ENCODE measurements around the gene TRAPPC4.
A peak's percentile ranks its signal among the peaks of the same experiment; 100 is the strongest.
"Not testable (repeated sequence)": the region's sequence is repeated elsewhere in the genome, so short reads cannot be mapped to it uniquely, and the experiment has no call there.

The TRAPPC4 gene

DNA sequence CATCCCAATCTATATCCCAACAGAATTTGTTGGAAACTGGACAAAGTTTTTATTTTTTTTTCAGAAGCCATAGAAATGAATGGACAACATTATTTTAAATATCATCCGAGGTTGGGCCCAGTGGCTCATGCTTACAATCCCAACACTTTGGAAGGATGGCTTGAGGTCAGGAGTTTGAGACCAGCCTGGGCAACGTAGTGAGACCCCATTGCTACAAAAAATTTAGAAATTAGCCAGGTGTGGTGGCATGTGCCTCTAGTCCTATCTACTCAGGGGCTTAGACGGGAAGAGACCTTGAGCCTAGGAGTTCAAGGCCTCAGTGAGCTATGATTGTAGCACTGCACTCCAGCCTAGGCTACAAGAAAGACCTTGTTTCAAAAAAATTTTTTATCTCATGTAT, 16.2 kb downstream of the TRAPPC4 start:
- no peak for DNase-seq

DNA sequence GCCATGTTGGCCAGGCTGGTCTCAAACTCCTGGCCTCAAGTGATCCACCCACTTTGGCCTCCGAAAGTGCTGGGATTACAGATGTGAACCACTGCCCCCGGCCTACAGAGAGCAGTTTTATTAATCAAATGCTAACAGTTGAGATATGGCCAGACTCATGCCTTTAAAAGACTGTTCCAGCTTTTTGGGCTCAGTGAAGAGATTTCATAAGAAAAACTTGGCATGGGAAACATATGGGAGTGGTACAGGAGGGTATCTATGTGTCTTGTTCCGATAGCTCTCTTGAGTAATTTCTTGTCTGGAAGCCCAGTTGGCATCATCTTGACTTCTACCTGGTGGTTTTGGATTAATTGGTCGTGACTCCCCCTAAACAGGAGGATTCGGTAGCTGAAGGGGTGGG, 20.3 kb downstream of the TRAPPC4 start:
- no peak for DNase-seq

DNA sequence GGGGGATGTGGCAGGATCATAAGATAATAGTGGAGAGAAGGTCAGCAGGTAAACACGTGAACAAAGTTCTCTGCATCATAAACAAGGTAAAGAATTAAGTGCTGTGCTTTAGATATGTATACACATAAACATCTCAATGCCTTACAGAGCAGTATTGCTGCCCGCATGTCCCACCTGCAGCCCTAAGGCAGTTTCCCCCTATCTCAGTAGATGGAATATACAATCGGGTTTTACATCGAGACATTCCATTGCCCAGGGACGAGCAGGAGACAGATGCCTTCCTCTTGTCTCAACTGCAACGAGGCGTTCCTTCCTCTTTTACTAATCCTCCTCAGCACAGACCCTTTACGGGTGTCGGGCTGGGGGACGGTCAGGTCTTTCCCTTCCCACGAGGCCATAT, 20.9 kb downstream of the TRAPPC4 start:
- DNase-seq, result not testable (repeated sequence)

DNA sequence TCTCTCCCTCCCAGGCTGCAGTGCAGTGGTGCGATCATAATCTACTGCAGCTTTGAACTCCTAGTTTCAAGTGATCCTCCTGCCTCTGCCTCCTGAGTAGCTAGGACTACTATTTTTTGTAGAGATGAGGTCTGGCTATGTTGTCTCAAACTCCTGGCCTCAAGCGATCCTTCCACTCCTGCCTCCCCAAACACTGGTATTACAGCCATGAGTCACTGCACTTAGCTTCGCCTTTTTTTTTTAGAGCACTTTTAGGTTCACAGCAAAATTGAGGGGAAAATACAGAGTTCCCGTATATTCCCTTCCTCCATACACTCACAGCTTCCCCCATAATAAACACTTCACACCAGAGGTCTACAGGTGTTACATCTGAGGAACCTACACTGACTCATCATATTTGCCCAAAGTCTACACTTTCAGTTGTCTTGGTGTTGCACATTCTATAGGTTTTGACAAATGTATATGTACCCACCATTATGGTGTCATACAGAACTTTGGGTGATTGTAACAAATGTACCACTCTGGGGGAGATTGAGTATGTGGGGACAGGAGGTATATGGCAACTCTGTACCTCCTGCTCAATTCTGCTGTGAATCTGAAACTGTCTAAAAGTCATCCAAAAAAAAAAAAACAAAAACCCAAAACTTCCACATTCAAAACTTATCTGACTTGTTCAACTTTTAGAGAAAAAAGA, 23.4 kb downstream of the TRAPPC4 start:
- no peak for DNase-seq

DNA sequence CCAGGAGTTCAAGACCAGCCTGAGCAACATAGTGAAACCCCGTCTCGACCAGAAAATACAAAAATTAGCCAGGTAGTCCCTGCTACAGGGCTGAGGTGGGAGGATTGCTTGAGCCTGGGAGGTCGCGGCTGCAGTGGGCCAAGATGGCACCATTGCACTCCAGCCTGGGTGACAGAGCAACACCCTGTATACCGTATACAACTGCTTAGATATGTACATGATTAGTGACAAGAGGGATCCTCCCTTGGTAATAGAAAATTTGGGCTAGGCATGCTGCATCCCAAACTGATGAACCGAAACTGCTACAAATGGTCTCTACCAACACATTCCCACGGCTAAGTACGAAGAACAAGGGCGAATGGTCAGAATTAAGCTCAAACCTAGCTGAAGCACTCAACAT, 24.4 kb downstream of the TRAPPC4 start:
- DNase-seq, result no peak

DNA sequence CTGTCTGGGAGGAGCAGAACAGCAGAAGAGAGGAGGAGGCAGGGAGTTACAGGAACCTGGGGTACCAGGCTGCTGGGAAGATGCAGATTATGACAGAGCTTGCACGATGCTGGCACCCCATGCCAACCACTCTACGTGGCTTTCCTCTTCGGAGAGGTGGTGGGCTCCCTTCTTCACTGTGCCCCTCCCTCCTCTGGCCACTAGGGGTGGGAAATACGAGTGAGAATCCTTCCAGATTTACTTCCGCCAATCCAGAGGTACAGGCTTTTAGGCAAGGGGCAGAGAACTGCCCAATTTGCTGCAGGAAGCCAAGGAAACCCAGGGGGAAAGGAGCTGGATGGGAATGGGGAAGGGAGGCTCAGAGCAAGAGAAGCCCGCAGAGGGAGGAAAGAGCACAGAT, 26.1 kb downstream of the TRAPPC4 start:
- DNase-seq, result no peak

DNA sequence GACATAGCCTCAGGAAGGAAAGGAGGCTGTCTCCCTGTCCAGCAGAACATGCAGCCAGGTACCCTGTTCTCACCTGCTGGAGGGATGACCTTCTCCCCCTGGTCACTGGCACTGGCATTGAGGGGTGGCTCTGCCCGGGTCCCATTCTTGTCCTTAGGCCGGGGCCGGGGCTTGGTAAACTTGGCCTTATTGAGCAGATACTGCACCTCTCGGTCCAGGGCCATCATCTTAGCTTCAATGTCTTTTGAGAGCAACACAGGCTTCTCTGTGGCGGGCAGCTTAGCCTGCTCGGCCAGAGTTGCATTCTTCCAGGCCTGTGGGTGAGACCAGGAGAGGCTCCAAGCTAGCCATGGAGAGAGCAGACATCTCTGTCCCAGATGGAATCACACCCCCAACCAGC, 27.9 kb downstream of the TRAPPC4 start:
- no peak for DNase-seq

DNA sequence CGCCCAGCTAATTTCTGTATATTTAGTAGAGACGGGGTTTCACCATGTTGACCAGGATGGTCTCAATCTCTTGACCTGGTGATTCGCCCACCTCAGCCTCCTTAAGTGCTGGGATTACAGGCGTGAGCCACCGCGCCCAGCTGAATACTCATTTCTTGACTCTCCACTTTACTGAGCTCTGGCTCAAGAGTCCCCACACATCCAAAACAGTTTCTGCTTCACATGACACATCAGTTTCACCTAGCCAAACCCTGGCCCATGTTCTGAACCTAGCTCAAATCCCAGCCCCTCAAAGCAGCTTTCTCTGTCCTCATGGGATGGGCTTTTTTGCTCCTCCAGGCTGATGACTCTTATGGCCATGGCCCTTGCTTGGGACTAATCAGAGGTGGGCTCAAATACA, 28.6 kb downstream of the TRAPPC4 start:
- DNase-seq, result no peak

DNA sequence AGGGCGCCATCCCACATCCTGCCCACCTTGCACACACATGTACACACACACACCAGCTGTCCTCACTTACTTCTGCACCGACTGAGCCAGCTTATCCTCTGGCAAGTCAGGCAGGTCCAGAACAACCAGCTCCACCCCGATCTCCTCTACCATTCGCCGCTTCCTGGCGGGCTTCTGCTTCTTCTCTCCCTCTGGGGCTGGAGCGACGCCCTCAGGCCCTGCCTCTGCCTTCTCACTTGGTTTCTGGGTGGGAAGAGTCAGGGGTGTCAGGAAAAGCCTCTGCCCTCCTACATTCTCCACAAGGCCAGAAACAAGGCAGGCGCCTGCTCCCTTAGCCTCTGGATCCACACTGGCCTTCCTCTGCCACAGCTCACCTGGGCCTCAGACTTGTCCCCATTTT, 30.1 kb downstream of the TRAPPC4 start:
- DNase-seq, result no peak

DNA sequence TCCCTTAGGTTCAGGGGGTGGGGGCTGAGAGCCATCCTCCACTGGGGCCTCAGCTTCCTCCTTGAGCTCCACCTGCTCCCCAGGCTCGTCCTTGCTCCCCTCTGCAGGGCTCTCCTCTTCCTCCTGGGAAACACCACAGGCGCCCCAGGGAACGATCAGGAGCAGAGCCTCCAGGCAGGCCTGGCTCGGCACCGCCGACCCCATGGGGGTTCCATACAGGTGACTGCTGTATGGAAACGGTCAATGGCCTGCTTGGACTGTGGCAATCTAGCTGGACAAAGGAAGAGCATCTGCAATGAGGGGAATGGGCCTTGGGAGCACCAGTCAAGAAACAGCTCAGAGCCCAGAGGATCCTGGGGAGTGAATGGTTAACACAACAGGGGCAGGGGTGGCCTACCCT, 30.5 kb downstream of the TRAPPC4 start:
- no peak for DNase-seq

DNA sequence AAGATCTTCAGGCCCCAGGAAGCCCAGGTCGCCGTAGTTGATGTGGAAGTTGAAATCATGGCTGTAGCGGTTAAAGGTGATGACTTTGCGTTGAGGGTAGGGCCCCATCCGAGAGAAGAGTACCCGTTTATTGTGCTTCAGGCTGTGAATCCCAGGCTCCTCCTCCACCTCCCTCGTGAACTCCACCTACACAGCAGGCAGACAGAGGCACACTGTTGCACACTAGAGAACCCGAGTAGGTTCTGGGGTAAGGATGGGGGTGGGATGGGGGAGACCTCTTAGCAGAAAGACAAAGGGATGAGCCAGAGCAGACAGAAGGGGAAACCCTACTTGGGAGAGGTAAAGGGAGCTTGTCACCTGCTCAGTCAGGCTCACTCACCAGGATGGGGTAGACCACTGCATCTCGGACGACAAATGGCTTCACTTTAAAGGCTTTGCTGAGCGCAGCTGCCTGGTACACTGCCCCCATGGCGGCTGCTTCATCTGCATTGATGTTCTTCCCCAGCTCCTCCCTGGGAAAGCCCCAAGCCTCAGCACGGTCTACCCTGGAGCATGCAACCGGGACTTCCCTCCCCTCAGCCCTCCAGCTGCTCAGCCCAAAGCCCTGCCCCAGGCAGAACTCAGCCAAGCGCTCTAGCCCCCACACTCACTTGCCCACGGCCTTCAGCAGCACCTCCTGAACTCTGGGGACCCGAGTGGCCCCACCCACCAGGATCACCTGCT, 33.0 kb downstream of the TRAPPC4 start:
- DNase-seq, result no peak

DNA sequence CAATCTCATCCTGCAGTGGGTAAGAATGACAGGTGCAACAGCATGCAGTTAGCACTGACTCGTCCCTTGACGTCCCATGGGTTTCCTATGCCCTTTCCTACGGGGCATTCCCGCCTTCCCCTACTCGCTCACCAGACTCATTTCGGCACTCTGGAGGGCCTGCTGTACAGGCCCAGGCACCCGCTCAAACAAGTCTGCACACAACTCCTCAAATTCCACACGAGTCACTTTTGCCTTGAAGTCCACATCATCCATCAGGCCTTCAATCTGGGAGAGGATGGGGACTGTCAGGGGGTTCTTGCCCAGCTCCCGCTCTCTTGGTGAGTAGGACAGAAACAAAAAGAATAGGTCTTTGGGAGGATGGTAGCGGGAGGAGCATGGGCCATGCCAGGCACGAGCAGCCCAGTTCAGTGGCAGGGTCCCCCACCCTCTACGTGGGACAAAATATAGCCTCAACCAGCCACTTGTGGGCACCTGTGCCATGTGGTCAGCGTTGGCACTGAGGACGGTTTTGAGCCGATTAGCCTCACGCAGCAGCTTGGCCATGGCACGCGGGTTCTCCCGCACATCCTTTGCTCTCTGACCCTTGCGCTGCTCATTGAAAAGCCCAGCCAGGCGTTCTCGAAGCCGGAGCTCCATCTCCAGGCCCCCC, 33.7 kb downstream of the TRAPPC4 start:
- no peak for DNase-seq

DNA sequence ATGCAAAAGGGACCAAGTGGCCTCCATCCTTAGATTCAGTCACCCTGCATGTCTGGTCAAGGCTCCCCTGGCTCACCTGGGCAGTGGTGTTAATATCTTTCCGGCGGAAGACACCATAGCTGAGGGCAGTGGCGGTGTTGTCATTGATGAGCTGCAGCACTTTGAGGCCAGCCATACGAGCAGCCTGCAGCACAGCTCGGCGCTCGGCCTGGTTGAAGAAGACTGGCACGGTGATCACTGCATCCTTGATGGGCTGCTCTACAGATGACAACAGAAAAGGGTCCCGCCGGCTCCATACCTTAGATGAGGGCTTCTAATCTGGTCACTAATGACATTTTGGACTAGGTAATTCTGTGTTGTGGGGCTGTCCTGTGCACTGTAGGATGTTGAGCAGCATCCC, 35.9 kb downstream of the TRAPPC4 start:
- DNase-seq, result no peak

DNA sequence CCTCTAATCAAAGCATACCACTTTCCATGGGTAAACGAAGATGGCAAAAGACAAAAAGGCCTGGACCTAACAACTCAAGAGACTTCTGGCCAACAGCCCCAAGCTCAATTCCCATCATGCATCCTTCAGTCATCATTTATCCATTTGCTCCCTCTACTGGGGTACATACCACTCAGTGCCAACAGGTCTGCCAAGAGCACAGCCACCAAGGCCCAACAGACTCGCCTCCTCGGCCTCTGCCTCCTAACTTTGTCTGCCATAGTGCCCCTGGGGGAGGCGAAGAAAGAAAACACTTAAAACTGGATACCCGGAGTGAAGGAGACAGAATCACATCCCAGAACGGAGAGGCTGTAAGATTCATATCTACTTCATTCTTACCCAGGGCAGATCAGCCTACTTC, 37.3 kb downstream of the TRAPPC4 start:
- no peak for DNase-seq

DNA sequence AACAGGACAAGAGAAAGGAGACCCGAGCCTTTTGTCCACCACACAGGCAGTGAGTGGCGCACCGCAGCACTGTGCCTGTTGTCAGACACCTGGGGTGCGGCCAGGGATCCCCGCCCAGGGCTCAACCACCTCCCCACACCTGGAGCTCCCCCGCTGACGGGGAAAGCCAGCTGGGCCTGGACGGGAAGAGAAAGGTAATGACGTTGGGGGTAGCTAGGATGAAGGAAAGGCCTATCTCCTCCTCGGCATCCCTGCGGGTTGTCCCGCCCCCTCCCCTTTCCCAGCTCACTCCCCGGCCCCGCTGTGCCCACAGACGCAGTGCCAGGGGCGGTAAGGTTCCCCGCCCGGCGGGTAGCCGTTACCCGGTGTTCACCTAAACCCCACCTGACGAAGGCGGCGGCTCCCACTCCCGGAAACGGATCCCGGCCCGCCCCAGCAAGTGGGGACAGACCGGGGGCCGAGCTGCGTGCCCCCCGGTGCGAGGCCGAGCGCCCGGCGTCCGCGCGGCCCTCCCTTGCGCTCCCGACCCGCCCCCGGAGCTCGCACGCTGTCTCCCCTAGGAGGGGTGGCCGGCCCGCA, 37.9 kb downstream of the TRAPPC4 start:
- DNase-seq, result peak; percentile 58

DNA sequence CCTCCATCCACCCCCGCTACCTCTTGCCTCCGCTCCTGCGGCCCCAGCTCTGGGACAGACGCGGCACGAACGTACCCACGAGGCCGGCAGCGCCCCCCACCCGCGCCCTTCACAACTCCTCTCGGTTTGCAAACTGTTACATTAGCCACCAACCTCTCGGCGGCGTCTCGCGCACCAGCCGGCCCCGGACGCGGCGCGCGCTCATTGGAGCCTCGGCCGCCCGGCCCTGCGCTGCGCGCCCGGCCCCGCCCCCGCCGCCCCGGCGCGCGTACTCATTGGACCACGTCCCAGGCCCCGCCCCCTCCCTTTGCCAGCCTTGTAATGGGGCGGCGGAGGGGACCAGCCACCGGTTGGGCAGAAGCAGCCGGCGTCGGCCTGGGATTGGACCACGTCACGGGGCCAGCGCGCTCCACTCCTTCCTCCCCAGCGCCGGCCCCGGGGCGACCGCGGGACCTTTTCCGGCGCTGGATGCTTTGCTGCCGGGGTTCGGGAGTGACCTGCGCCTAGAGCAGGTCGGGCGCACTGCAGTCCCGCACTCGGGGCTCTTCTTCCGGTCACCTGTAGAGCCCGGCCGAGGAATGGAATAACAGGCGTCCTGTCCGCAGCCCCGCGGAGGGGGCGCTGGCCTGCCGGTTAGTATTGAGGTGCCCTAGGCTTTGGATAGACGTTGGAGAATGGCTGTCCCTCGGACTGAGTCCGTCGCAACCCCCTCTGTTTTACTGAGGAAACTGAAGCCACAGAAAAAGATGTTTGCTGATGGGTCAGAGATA, 38.6 kb downstream of the TRAPPC4 start, which contains the start of gene HYOU1:
Gene HYOU1 (minus strand): TSS at position 206 of the 770 bp plus-strand sequence. CDS start 1,045 bp downstream, outside the sequence.
- peak; percentile 98 for DNase-seq

DNA sequence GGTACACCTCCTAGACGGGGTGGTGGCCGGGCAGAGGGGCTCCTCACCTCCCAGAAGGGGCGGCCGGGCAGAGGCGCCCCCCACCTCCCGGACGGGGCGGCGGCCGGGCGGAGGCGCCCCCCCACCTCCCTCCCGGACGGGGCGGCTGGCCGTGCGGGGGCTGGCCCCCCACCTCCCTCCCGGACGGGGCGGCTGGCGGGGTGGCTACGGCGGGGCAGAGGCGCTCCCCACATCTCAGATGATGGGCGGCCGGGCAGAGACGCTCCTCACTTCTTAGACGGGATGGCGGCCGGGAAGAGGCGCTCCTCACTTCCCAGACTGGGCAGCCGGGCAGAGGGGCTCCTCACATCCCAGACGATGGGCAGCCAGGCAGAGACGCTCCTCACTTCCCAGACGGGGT, 40.6 kb downstream of the TRAPPC4 start:
- not testable (repeated sequence) for DNase-seq

DNA sequence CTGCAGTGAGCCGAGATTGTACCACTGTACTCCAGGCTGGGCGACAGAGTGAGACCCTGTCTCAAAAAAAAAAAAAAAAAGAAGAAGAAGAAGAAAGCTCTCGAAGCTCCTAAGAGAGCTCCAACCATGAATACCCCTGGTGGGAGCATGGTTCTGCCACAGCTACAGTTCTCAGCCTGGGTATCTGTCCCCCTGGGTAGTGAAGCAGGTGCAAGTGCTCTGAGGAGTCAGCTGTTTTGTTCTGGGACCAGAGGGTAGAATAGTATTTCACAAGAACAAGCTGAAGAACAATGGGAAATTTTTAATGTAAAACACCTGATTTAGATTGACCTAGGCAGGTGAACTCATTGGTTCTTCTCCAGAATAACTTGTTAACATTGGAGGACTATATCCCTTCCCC, 42.7 kb downstream of the TRAPPC4 start:
- DNase-seq, result no peak

DNA sequence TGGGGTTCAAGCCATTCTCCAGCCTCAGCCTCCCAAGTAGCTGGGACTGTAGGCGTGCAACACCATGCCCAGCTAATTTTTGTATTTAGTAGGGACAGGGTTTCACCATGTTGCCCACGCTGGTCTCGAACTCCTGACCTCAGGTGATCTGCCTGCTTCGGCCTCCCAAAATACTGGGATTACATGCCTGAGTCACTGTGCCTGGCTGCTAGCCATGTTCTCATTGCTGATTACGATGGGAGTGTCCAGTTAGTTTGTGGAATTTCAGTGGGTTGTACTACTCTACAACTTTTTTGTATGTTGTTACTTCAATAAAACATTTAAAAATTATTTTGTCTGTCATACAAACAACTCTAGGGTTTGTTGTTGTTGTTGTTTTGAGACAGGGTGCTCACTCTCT, 44.2 kb downstream of the TRAPPC4 start:
- DNase-seq, result no peak

DNA sequence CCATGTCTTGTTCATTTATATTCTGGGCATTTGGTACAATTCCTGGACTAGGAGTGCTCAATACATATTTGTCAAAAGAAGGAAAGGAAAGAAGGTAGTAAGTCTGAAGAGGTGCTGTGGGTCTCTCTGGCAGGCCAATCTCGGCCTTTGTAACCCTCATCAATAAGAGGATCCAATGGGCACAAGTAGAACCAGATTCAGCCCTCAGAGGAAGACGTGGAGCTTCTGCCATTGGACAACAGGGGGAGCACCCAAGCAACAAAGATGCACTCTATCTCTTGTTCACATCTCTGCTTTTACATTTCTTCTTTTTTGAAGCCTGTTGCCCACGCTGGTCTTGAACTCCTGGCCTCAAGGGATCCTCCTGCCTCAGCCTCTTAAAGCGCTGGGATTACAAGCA, 46.8 kb downstream of the TRAPPC4 start:
- peak; percentile 48 for DNase-seq

DNA sequence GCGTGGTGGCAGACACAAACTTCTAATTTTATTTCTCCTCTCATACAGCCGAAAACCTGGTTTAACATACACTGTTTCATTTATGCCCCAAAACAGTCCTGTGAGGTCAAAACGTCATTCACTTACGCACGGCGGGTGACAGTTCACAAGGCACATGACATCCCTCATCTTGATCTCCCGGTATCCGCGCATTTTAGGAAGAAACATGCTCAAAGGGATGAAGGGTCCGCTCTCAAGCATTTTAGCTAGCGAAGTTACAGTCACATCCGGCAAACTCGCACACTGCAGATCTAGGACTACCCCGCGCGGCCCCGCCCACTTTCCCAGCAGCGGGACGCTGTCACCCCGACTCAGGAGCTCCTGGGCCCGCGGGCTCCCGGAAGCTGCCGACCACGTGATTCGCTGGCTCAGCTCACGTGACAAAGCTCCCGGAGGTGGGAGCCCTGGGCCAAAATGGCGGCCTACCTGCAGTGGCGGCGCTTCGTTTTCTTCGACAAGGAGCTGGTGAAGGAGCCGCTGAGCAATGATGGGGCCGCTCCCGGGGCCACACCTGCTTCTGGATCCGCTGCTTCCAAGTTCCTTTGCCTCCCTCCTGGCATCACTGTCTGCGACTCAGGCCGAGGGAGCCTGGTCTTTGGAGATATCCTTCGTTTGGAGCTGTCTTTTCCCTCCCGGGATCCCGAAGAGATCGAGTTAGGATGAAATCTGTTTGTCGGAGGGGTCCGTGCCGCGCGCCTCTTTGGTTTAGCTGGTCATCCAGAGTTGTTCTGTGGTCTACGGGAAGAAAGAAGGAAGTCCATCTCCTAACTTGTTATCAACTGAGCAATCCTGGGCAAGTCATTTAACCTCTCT, 49.0 kb downstream of the TRAPPC4 start, which contains the start of gene VPS11:
Gene VPS11 (plus strand): TSS at position 448 of the 852 bp plus-strand sequence. CDS start 6 bp downstream, at position 454.
- DNase-seq, result peak; percentile 98

All from central memory CD4-positive, alpha-beta T cell (primary cell).